ENCODE data around the gene ACLY.
A peak's percentile ranks its signal among the peaks of the same experiment; 100 is the strongest.

Gene ACLY

GRCh38 chr17:41837761-41838538 is 80.8 kb downstream of the ACLY start, which contains the start of gene KLHL10:
Gene KLHL10, plus strand, starts transcription at chr17:41837825. Its CDS starts 108 bp downstream, at chr17:41837933.
- Histone ChIP-seq H3K79me2 (ENCODE audit: insufficient read depth, low read length) (no peaks in the 10 kb centered on the region), H3K9ac (ENCODE audit: low read length) (peak within 1 kb of the TSS; percentile 86), H3F3A (ENCODE audit: insufficient read depth, low read length) (no peaks in the 10 kb centered on the region), H3K4me3 (ENCODE audit: low read depth, low read length, poor library complexity, severe bottlenecking) (peak within 1 kb of the TSS; percentile 94), H3K9me2 (ENCODE audit: low read depth, low read length) (no peaks in the 10 kb centered on the region), H3K4me1 (ENCODE audit: insufficient read depth, low read length, severe bottlenecking) (peaks cover 16% of the 10 kb centered on the region), H4K20me1 (ENCODE audit: insufficient read depth, low read length) (no peaks in the 10 kb centered on the region), H3K27me3 (ENCODE audit: insufficient read depth, low read length) (peaks cover 2% of the 10 kb centered on the region; the same call in 1 of the 2 replicates), H3K27ac (ENCODE audit: low read depth, low read length, poor library complexity, severe bottlenecking) (no peak within 1 kb of the TSS), H3K36me3 (ENCODE audit: insufficient read depth, low read length) (peaks cover 5% of the 10 kb centered on the region), H3K9me3 (ENCODE audit: low read length) (no peaks in the 10 kb centered on the region), H3K4me2 (ENCODE audit: low read length) (peak within 1 kb of the TSS; percentile 66), H2AFZ (ENCODE audit: low read length) (peak within 1 kb of the TSS; percentile 97)
- TF ChIP-seq CTCF (IDR thresholded peaks at IDR 0.05; ENCODE audit: low read length), result no peak

GRCh38 chr17:41836550-41837196 is 82.1 kb downstream of the ACLY start:
- H3K79me2 ChIP-seq (ENCODE audit: insufficient read depth, low read length), result no peaks in the 10 kb centered on the region
- peak overlapping the region; percentile 97 for H2AFZ ChIP-seq (ENCODE audit: low read length)
- H3F3A ChIP-seq (ENCODE audit: insufficient read depth, low read length), result no peaks in the 10 kb centered on the region
- peaks cover 2% of the 10 kb centered on the region; the same call in 1 of the 2 replicates for H3K27me3 ChIP-seq (ENCODE audit: insufficient read depth, low read length)
- H3K4me3 ChIP-seq (ENCODE audit: low read depth, low read length, poor library complexity, severe bottlenecking), result peak overlapping the region; percentile 94
- no peaks in the 10 kb centered on the region for H3K9me3 ChIP-seq (ENCODE audit: low read length)
- H3K4me2 ChIP-seq (ENCODE audit: low read length), result peak overlapping the region; percentile 66
- peak overlapping the region; percentile 86 for H3K9ac ChIP-seq (ENCODE audit: low read length)
- peaks cover 16% of the 10 kb centered on the region for H3K4me1 ChIP-seq (ENCODE audit: insufficient read depth, low read length, severe bottlenecking)
- TF ChIP-seq CTCF (IDR thresholded peaks at IDR 0.05; ENCODE audit: low read length) (no peak), EZH2 (IDR thresholded peaks at IDR 0.05; ENCODE audit: borderline replicate concordance, low read length) (no peak)
- no peaks in the 10 kb centered on the region for H3K9me2 ChIP-seq (ENCODE audit: low read depth, low read length)
- H4K20me1 ChIP-seq (ENCODE audit: insufficient read depth, low read length), result no peaks in the 10 kb centered on the region
- no peak overlapping the region for H3K27ac ChIP-seq (ENCODE audit: low read depth, low read length, poor library complexity, severe bottlenecking)
- peaks cover 12% of the 10 kb centered on the region for H3K36me3 ChIP-seq (ENCODE audit: insufficient read depth, low read length)

- H3K27ac ChIP-seq (ENCODE audit: low read depth, low read length, poor library complexity, severe bottlenecking), result no peak within 1 kb of the TSS
- H3K4me2 ChIP-seq (ENCODE audit: low read length), result peak within 1 kb of the TSS; percentile 66
Observed at GRCh38 chr17:41835800-41836549, 82.8 kb downstream of the ACLY start, which contains the start of gene NT5C3B. Gene NT5C3B, minus strand, starts transcription at chr17:41836232. Its CDS starts 39 bp downstream, at chr17:41836193.

More at GRCh38 chr17:41835800-41836549, 82.8 kb downstream of the ACLY start, which contains the start of gene NT5C3B:
- H3K79me2 ChIP-seq (ENCODE audit: insufficient read depth, low read length), result no peaks in the 10 kb centered on the region
- no peaks in the 10 kb centered on the region for H3K9me3 ChIP-seq (ENCODE audit: low read length)
- TF ChIP-seq CTCF (IDR thresholded peaks at IDR 0.05; ENCODE audit: low read length), result no peak
- TF ChIP-seq EZH2 (IDR thresholded peaks at IDR 0.05; ENCODE audit: borderline replicate concordance, low read length), result no peak
- H3K4me1 ChIP-seq (ENCODE audit: insufficient read depth, low read length, severe bottlenecking), result peaks cover 16% of the 10 kb centered on the region
- peak within 1 kb of the TSS; percentile 97 for H2AFZ ChIP-seq (ENCODE audit: low read length)
- no peaks in the 10 kb centered on the region for H4K20me1 ChIP-seq (ENCODE audit: insufficient read depth, low read length)
- H3K27me3 ChIP-seq (ENCODE audit: insufficient read depth, low read length), result peaks cover 2% of the 10 kb centered on the region; the same call in 1 of the 2 replicates
- H3K9me2 ChIP-seq (ENCODE audit: low read depth, low read length), result no peaks in the 10 kb centered on the region
- peak within 1 kb of the TSS; percentile 94 for H3K4me3 ChIP-seq (ENCODE audit: low read depth, low read length, poor library complexity, severe bottlenecking)
- H3K36me3 ChIP-seq (ENCODE audit: insufficient read depth, low read length), result peaks cover 16% of the 10 kb centered on the region
- peak within 1 kb of the TSS; percentile 86 for H3K9ac ChIP-seq (ENCODE audit: low read length)
- no peaks in the 10 kb centered on the region for H3F3A ChIP-seq (ENCODE audit: insufficient read depth, low read length)

Measured in OCI-LY1 (cell line).